Stimulated activated CD8-positive, alpha-beta memory T cell treated with anti-CD3 and anti-CD28 coated beads, Interleukin-4, amount 100 ng/mL, for 4 hours (primary cell): Measurements from ENCODE around the gene COMMD9.

ENCODE experiments used
- DNase-seq, 2 donors: peaks; one replicate each; pipeline ENCODE4 v3.0.0-alpha.2; 2020; ENCODE audit warnings: low read depth in 2 of 2, low spot score in 1 of 2

Gene COMMD9

DNA sequence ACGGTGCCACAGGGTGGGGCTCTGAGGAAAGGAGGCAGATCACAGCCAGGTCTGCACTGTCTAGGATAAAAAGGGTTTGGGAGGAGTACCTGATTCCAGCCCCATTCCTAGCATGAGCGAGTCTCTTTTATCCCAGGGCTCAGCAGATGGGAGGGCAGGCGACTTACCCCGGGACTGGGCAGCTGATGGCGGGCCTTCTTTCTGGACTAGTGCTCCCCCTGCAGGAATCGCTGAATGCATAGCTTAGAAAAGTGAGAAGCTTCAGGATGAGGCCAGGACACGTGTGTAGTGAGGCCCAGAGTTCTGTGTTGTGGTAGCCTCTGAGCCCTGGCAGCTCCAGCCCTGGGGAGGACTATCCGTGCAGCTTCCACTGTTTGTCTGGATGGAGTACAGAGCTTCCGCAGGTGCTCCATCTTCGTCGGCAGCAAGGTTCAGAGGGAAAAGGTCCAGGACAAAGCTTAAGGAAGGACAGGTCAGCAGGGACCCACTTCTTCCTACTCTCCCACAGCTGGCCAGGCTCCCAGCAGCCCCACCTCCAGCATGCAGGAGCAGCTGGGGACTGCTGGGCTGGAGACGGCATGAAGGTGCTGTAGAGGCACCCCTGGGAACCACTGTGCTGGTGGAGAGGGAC is 30.4 kb downstream of the COMMD9 start:
- no peak for DNase-seq

DNA sequence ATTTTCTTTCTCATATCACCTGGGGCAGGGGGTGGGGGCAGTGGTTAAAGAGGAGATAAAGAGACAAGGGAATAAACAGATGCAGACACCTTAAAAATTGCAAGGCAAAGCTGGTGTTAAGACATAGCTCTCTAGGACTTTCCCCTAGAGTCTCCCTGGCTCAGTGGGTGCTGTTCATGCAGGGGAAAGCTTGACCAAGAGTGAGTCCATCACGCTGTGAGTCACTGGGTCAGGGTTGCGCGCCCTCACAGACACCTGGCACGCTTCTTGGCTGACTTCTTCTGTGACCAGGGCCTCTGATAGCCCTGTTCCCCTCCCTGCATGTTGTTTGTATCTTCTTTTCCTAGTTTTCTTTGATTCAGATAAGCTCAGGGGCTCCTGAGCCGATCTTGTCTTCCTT is 31.9 kb downstream of the COMMD9 start:
- no peak for DNase-seq

GRCh38 chr11:36254713-36255112 is 34.5 kb downstream of the COMMD9 start:
- no peak for DNase-seq

GRCh38 chr11:36253238-36253637 is 36.0 kb downstream of the COMMD9 start:
- no peak for DNase-seq

- DNase-seq, result no peak
These were observed 37.4 kb downstream of the COMMD9 start for GRCh38 chr11:36251823-36252222.

DNA sequence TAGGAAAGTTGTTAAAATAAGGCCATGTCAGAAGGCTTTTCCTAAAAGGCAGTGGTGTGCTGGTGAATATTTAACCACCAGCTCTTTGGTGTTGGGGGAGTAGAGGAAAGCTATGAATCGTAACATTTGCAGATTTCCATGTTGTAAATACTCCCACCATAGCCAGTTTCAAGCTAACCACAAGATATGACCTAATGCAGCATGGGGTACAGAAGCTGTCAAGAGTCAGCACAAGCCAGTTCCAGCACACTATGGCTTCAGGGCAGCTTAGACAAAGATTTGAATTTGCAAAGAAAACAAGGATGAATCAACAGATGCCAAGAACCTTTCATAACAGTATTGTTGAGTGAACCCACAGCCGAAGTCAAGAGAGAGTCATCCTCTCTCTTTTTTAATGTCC is 40.0 kb downstream of the COMMD9 start:
- DNase-seq, result no peak

GRCh38 chr11:36248436-36248835 is 40.8 kb downstream of the COMMD9 start:
- DNase-seq, result no peak

GRCh38 chr11:36247493-36247892 is 41.7 kb downstream of the COMMD9 start:
- no peak for DNase-seq

DNA sequence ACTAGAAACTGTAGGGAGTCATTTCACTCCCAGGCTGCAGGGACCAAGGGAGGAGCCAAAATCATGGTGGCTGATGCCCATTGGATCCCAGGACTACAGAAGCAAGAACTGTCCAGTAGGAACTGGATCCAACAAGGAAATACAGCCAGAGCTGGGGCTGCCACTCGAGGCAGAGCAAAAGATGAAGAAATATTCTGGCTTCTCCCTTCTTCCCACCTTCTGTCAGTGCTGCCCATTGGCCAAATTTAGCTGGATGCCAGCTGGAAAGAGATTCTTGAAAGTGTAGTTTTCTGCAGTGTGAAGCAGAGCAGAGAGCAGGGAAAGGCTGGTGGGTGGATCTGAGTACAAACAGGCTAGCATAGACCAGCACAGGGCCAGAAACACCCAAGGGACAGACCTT is 45.6 kb downstream of the COMMD9 start:
- no peak for DNase-seq

GRCh38 chr11:36241497-36241896 is 47.7 kb downstream of the COMMD9 start:
- DNase-seq, result no peak

DNA sequence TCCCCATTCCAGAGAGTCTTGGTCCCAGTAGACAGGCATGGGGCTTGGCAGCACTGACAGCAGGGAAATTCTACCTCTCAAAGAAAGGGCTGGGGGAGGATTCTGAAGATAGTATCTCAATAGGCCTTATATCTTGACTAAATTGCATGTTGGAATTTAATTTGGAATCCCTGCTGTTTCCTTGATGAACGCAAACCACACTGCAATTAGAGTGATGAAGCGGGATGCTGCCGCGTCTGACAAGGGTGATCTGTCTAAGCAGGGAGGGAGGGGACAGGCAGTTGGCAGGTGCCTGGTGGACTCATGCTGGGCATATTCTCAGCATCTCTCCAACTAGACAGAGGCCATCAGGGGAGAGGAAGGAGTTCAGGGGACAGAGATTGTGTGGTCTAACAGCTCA is 48.4 kb downstream of the COMMD9 start:
- no peak for DNase-seq

GRCh38 chr11:36240173-36240572 is 49.1 kb downstream of the COMMD9 start:
- DNase-seq, result no peak

DNA sequence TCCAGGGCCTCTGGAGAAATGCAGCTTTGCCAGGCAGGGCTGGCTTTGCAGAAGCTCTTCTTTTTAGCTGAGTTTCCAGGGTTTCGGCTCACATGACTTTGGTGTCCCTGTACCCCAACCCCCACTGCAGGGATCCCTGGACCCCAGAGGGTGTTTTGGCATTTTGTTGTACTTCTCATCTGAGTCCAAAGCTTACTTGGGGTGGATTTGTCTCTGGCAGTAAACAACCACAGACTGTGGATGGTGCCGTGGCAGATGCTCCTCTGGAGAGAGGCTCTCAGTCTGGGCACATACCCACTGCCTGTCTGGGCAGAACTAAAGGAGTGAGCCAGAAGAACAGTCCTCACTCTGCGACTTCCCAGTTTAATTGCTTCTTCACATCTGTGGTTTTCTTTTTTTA is 49.6 kb downstream of the COMMD9 start:
- no peak for DNase-seq

- DNase-seq, result no peak
These were observed 50.3 kb downstream of the COMMD9 start for GRCh38 chr11:36238881-36239280.

- DNase-seq, result no peak
These were observed 51.1 kb downstream of the COMMD9 start for GRCh38 chr11:36238036-36238631.

DNA sequence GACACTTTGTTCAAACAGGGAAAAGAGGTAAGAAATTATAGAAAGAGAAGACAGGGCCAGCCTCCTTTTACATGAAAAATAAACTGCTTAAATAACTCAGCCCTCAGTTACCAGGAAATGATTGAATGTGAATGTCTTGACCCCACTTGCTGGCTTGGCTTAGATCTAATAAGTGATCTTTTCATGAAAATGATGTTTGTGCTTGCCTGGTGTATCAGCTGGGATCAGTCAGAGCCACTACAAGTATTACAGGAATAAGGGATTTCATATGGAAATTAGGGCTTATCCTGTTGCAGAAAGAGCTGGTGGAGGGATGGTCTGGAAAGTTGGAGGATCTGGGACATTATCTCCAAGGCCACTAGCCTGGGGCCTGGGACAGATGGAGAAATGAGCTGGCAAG is 51.8 kb downstream of the COMMD9 start:
- no peak for DNase-seq

- no peak for DNase-seq
These were observed 53.5 kb downstream of the COMMD9 start for GRCh38 chr11:36235750-36236149.

DNA sequence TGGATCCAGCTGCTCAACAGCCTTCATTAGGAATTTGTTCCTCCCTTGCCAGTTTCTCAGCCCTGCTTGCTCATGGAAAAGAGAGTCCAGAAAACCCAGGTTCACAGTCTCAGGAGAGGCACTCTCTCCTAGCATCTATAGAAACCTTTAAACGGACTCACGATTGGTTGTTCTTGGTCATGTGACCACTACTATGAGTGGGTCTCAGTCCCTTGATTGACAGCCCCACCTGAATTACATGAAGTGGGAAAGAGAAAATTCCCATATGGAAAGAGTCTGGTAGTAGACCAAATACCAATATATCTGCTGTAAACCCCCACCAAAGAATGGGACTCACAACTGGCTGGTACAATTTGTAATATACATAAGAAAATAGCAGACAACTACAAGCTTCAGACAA is 54.4 kb downstream of the COMMD9 start:
- DNase-seq, result no peak

GRCh38 chr11:36233204-36233603 is 56.0 kb downstream of the COMMD9 start:
- DNase-seq, result no peak

DNA sequence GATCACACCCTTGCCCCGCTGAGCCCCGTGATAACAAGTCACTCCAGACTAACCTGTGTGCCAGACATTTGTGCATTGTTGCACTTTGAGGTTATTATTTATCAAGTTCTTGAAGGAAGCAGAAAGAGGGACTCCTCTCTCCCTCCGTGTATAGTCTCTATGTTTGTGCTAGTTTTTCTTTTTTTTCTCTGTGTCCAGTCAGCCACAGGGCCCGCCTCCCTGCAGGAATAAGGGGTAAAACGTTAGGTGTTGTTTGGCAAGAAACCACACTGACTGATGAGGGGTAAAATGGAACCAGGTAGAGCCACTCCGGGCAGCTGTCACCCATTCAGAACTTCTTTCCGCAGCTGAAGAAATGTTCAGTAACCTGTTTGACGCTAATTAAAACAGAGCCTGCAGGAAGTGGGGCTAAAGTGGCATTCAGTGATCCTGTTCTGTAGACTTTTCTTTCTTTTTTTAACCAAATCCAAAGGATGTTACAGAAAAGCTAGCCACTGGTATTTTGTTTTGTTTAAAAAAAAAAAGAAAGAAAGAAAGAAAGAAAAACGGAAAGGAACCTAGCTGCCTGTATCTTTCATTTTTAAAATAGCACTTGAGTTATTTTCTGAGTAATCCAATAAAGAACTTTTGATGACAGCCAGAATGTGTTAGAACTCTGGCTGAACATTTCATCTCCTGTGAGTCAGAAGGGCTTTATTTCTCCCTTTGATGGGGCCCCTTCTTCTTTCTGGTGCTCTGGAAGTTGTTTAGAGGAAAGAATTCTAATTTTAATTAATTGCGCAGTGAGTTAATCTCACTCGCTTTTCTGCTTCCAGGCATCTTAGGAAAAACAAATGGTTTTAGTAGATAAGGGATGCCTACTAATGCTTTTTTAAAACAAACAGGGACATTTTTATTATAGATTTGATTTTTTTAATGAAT is 58.2 kb downstream of the COMMD9 start:
- DNase-seq, result no peak

GRCh38 chr11:36229091-36229705 is 60.0 kb downstream of the COMMD9 start:
- DNase-seq, result no peak

- no peak for DNase-seq
These were observed 60.5 kb downstream of the COMMD9 start for GRCh38 chr11:36228689-36229088.
